HCT116 (cell line): ENCODE results near the gene IL1RL1. TPM values are rescaled to one million over a fixed set of nuclear protein-coding genes. Genes with fewer than 3 reads are reported as not detected.

Experiments
- ATAC-seq: fragments of 200-7000 bp; cut with Tn5 transposase; 2 replicates; pipeline ENCODE4 v1.9.1; 2020; ENCODE audit warnings: mild to moderate bottlenecking, moderate library complexity
- BruUV-seq: library from RNA; stranded (reverse); fragments of 400-500 nt; replicated peaks from 2 replicates; lab custom pipeline; 2021; lab: Mats Ljungman, UMichigan
- CTCF ChIA-PET: fragments of 300-600 bp; sonication (Branson Sonifier 250); formaldehyde crosslinking; loops from one replicate; lab custom pipeline; 2021; ENCODE audit warnings: antibody characterized with exemption; lab: Charles Lee
- POLR2A ChIA-PET: fragments of 300-600, 350-600 bp; sonication (Branson Sonifier 250); formaldehyde crosslinking; loops from one replicate; lab custom pipeline; 2021; ENCODE audit warnings: antibody characterized with exemption; lab: Charles Lee
- RAD21 ChIA-PET, 2 experiments: fragments of 300-600 bp; sonication (Branson Sonifier 250); formaldehyde crosslinking; loops; one replicate each; lab custom pipeline; 2023; ENCODE audit warnings: low total read pairs in 2 of 2; ENCODE audit not compliant: uncharacterized antibody in 2 of 2, unreplicated experiment in 2 of 2, low non-redundant PET in 1 of 2; lab: Charles Lee
- DNase-seq: peaks from one replicate; pipeline ENCODE4 v3.0.0-alpha.2; 2010; ENCODE audit warnings: low read depth, low spot score
- H2AFZ ChIP-seq: fragments of 200-600 bp; shearing (Covaris generic), sonication (generic); 2 replicates; pipeline ENCODE4 v1.6.1; 2017; ENCODE audit warnings: low read depth, mixed run types, mixed read lengths, antibody characterized with exemption, low read length; ENCODE audit not compliant: poor library complexity, severe bottlenecking
- H3K27ac ChIP-seq: 2 replicates; pipeline ENCODE4 v1.5.1; 2012; ENCODE audit warnings: low read depth, low read length
- H3K27me3 ChIP-seq: fragments of 200-600 bp; sonication (generic); 2 replicates; pipeline ENCODE4 v1.6.1; 2016; ENCODE audit warnings: mixed run types, low read length, mixed read lengths; ENCODE audit not compliant: insufficient read depth
- H3K36me3 ChIP-seq, 2 experiments: fragments of 200-500 bp in 1 of 2; fragments of 200-600 bp in 1 of 2; sonication (Bioruptor generic) in 1 of 2; sonication (generic) in 1 of 2; 2 replicates each; pipeline versions ENCODE4 v1.5.1 to v1.6.1; 2014 to 2016; ENCODE audit warnings: low read length in 2 of 2, inconsistent platforms in 1 of 2, mixed read lengths in 1 of 2, mixed run types in 1 of 2; ENCODE audit not compliant: insufficient read depth in 2 of 2, control insufficient read depth in 1 of 2
- H3K4me1 ChIP-seq, 2 experiments: fragments of 200-600 bp in 1 of 2; sonication (generic) in 1 of 2; 2 replicates each; pipeline versions ENCODE4 v1.5.1 to v1.6.1; 2012 to 2017; ENCODE audit warnings: low read length in 2 of 2, inconsistent platforms in 1 of 2, mild to moderate bottlenecking in 1 of 2, mixed read lengths in 1 of 2, mixed run types in 1 of 2, moderate library complexity in 1 of 2; ENCODE audit not compliant: insufficient read depth in 2 of 2, control insufficient read depth in 1 of 2
- H3K4me2 ChIP-seq: fragments of 200-600 bp; sonication (generic); 2 replicates; pipeline ENCODE4 v1.6.1; 2017; ENCODE audit warnings: mixed run types, low read length, mixed read lengths
- H3K4me3 ChIP-seq, 2 experiments: fragments of 200-600 bp in 1 of 2; sonication (generic) in 1 of 2; replicated peaks in 1 of 2; 2 replicates each; pipeline ENCODE4 v1.5.1; 2011 to 2016; ENCODE audit warnings: low read length in 2 of 2, control low read depth in 1 of 2, low read depth in 1 of 2, mild to moderate bottlenecking in 1 of 2, mixed read lengths in 1 of 2, mixed run types in 1 of 2
- H3K79me2 ChIP-seq: fragments of 200-600 bp; sonication (generic); 2 replicates; pipeline ENCODE4 v1.6.1; 2017; ENCODE audit warnings: mild to moderate bottlenecking, mixed run types, low read length, moderate library complexity, mixed read lengths; ENCODE audit not compliant: insufficient read depth
- H3K9ac ChIP-seq: fragments of 200-600 bp; sonication (generic); 2 replicates; pipeline ENCODE4 v1.6.1; 2016; ENCODE audit warnings: low read length, mixed read lengths
- H3K9me2 ChIP-seq: fragments of 200-600 bp; sonication (generic), shearing (Covaris generic); 2 replicates; pipeline ENCODE4 v1.6.1; 2017; ENCODE audit warnings: mixed run types, mild to moderate bottlenecking, moderate library complexity; ENCODE audit not compliant: insufficient read depth
- H3K9me3 ChIP-seq, 2 experiments: fragments of 200-500 bp in 1 of 2; fragments of 200-600 bp in 1 of 2; sonication (Bioruptor generic) in 1 of 2; sonication (generic) in 1 of 2; 2 replicates each; pipeline ENCODE4 v1.6.1; 2014 to 2017; ENCODE audit warnings: low read length in 2 of 2, mixed read lengths in 2 of 2, inconsistent platforms in 1 of 2, low read depth in 1 of 2, mild to moderate bottlenecking in 1 of 2, mixed run types in 1 of 2, moderate library complexity in 1 of 2; ENCODE audit not compliant: control insufficient read depth in 1 of 2, insufficient read depth in 1 of 2
- H4K20me1 ChIP-seq: fragments of 200-600 bp; sonication (generic), shearing (Covaris generic); 2 replicates; pipeline ENCODE4 v1.6.1; 2017; ENCODE audit warnings: mixed run types, mild to moderate bottlenecking, moderate library complexity; ENCODE audit not compliant: insufficient read depth
- ATF3 ChIP-seq: IDR thresholded peaks from 2 replicates; pipeline ENCODE4 v1.6.1; 2012
- ELF1 ChIP-seq: IDR thresholded peaks from 2 replicates; pipeline ENCODE4 v1.6.1; 2012; ENCODE audit warnings: low read depth, borderline replicate concordance
- EZH2 ChIP-seq: fragments of 200-600 bp; sonication (generic); IDR thresholded peaks from 2 replicates; pipeline ENCODE4 v1.6.1; 2017; ENCODE audit warnings: antibody characterized with exemption, mixed run types
- EZH2phosphoT487 ChIP-seq: fragments of 200-600 bp; IDR thresholded peaks from 2 replicates; pipeline ENCODE4 v1.6.1; 2018; ENCODE audit warnings: antibody characterized with exemption, borderline replicate concordance
- FOSL1 ChIP-seq: IDR thresholded peaks from 2 replicates; pipeline ENCODE4 v1.6.1; 2012; ENCODE audit warnings: low read depth
- JUND ChIP-seq: IDR thresholded peaks from 2 replicates; pipeline ENCODE4 v1.6.1; 2012
- POLR2A ChIP-seq: IDR thresholded peaks from 2 replicates; pipeline ENCODE4 v1.7.0; 2011; ENCODE audit warnings: borderline replicate concordance; ENCODE audit not compliant: insufficient read depth, insufficient read length; ENCODE audit errors: extremely low read depth
- POLR2AphosphoS5 ChIP-seq: IDR thresholded peaks from 2 replicates; pipeline ENCODE4 v1.6.1; 2011; ENCODE audit warnings: mild to moderate bottlenecking, low read depth, low read length, moderate library complexity
- SIN3A ChIP-seq: IDR thresholded peaks from 2 replicates; pipeline ENCODE4 v1.6.1; 2012; ENCODE audit warnings: low read depth
- SRF ChIP-seq: IDR thresholded peaks from 2 replicates; pipeline ENCODE4 v1.6.1; 2012; ENCODE audit warnings: low read depth
- TCF7L2 ChIP-seq: IDR thresholded peaks from 2 replicates; pipeline ENCODE4 v1.7.0; 2011; ENCODE audit warnings: borderline replicate concordance, inconsistent platforms; ENCODE audit not compliant: insufficient read depth, insufficient read length; ENCODE audit errors: extremely low read depth
- YY1 ChIP-seq: IDR thresholded peaks from 2 replicates; pipeline ENCODE4 v1.6.1; 2011; ENCODE audit warnings: low read length, low read depth, moderate library complexity, mild to moderate bottlenecking; ENCODE audit not compliant: insufficient replicate concordance; ENCODE audit errors: extremely low read depth
- ZFX ChIP-seq: fragments of 450-650 bp; IDR thresholded peaks from 2 replicates; pipeline ENCODE4 v1.6.1; 2017
- ZNF274 ChIP-seq: fragments of 200-500 bp; sonication (Bioruptor generic); IDR thresholded peaks from 2 replicates; pipeline ENCODE4 v1.6.1; 2014; ENCODE audit warnings: mild to moderate bottlenecking, low read depth, low read length, inconsistent platforms
- intact Hi-C: fragments of 100-400 bp; cut with micrococcal nuclease; formaldehyde crosslinking; loops from 2 replicates; pipeline ENCODE4 v1.10.0; 2022
- total RNA-seq: library from RNA; stranded (reverse); gene quantifications from one replicate; pipeline ENCODE4 v1.2.1, GENCODE V29; 2021; ENCODE audit not compliant: unreplicated experiment
- TF ChIP-seq, protein P1 (sequence below), 3 experiments: fragments of 200-600 bp in 1 of 3; sonication (generic) in 1 of 3; IDR thresholded peaks in 2 of 3; conservative IDR thresholded peaks in 1 of 3; 2 replicates each; pipeline ENCODE4 v1.5.1; 2012 to 2017; ENCODE audit warnings: low read depth in 2 of 3, low read length in 2 of 3, antibody characterized with exemption in 1 of 3, borderline replicate concordance in 1 of 3, control low read depth in 1 of 3, mild to moderate bottlenecking in 1 of 3, mixed read lengths in 1 of 3, mixed run types in 1 of 3, moderate library complexity in 1 of 3; ENCODE audit not compliant: insufficient read depth in 1 of 3
- TF ChIP-seq, protein P2 (sequence below): IDR thresholded peaks from 2 replicates; pipeline ENCODE4 v1.6.1; 2012

IL1RL1 gene
- total RNA-seq, 1 experiment from 2014 or later: not detected

GRCh38 chr2:102273619-102274211, 37.6 kb upstream of the IL1RL1 start (continued):
- no peak for TF ChIP-seq TCF7L2
- TF ChIP-seq YY1: no peak
- no peak for TF ChIP-seq SIN3A
- TF ChIP-seq POLR2AphosphoS5: no peak
- no peak for TF ChIP-seq JUND
- no peak for TF ChIP-seq EZH2phosphoT487
- no peak for TF ChIP-seq ELF1
- no peak for TF ChIP-seq SRF
- TF ChIP-seq ZNF274: no peak
- no peak for TF ChIP-seq ATF3

DNA sequence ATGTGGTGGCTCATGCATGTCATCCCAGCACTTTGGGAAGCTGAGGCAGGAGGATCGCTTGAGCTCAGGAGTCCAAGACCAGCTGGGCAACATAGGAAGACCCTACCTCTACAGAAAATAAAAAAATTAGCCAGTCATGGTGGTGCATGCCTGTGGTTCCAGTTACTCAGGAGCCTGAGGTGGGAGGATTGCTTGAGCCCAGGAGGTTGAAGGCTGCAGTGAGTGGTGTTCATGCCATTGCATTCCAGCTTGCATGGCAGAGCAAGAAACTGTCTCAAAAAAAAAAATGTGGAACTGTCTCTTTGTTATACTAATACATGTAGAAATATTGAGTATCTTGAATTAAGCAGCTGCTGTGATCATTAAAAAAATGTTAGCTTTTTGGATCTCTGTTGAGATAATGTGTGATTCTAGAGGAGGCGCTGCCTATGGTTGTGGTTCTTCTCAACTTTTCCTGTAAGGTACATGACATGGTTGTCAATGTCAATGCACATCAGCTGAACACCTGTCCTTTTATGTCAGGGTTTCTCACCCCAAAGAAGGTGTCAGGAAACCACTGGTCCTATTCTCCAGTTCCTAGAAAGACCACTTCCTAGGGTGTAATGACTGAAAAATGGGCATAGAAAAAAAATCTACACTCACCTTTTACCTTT, 34.7 kb upstream of the IL1RL1 start:
- H3K27me3 ChIP-seq: peaks cover 11% of the 10 kb centered on the region
- no peak overlapping the region for H3K27ac ChIP-seq
- H3K79me2 ChIP-seq: no peaks in the 10 kb centered on the region
- H3K9ac ChIP-seq: no peak overlapping the region
- no peak for DNase-seq
- CTCF ChIA-PET: no interaction called here
- no peak for TF ChIP-seq ATF3
- TF ChIP-seq EZH2phosphoT487: no peak
- TF ChIP-seq FOSL1: no peak
- no peak for TF ChIP-seq SRF
- TF ChIP-seq YY1: no peak
- TF ChIP-seq, protein P1, sequence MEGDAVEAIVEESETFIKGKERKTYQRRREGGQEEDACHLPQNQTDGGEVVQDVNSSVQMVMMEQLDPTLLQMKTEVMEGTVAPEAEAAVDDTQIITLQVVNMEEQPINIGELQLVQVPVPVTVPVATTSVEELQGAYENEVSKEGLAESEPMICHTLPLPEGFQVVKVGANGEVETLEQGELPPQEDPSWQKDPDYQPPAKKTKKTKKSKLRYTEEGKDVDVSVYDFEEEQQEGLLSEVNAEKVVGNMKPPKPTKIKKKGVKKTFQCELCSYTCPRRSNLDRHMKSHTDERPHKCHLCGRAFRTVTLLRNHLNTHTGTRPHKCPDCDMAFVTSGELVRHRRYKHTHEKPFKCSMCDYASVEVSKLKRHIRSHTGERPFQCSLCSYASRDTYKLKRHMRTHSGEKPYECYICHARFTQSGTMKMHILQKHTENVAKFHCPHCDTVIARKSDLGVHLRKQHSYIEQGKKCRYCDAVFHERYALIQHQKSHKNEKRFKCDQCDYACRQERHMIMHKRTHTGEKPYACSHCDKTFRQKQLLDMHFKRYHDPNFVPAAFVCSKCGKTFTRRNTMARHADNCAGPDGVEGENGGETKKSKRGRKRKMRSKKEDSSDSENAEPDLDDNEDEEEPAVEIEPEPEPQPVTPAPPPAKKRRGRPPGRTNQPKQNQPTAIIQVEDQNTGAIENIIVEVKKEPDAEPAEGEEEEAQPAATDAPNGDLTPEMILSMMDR (IDR thresholded peaks at IDR 0.05 in 2 of 3, conservative IDR thresholded peaks at IDR 0.05 in 1 of 3; ENCODE audit: borderline replicate concordance in 1 of 3, insufficient read depth in 1 of 3, low read depth in 2 of 3, low read length in 2 of 3): no peak
- TF ChIP-seq EZH2: no peak
- TF ChIP-seq, protein P2, sequence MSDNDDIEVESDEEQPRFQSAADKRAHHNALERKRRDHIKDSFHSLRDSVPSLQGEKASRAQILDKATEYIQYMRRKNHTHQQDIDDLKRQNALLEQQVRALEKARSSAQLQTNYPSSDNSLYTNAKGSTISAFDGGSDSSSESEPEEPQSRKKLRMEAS: no peak
- TF ChIP-seq POLR2A: no peak
- no peak for TF ChIP-seq ZNF274
- no peak for TF ChIP-seq ZFX
- no peak for TF ChIP-seq SIN3A
- no peak for ATAC-seq
- no peaks in the 10 kb centered on the region for H3K4me1 ChIP-seq
- H3K4me3 ChIP-seq: no peak overlapping the region
- intact Hi-C loops: no loop called here
- H3K36me3 ChIP-seq: no peaks in the 10 kb centered on the region
- no peak overlapping the region for H3K4me2 ChIP-seq
- H4K20me1 ChIP-seq: no peaks in the 10 kb centered on the region
- H3K9me2 ChIP-seq: no peaks in the 10 kb centered on the region
- RAD21 ChIA-PET: no interaction called here
- H3K9me3 ChIP-seq: no peaks in the 10 kb centered on the region
- POLR2A ChIA-PET: no interaction called here
- H2AFZ ChIP-seq: no peak overlapping the region
- BruUV-seq: no TSS peak
